ENCODE results near the gene MMP25. TPM values are rescaled to one million over a fixed set of nuclear protein-coding genes. Genes with fewer than 3 reads are reported as not detected.
"Not testable (repeated sequence)": the region's sequence is repeated elsewhere in the genome, so short reads cannot be mapped to it uniquely, and the experiment has no call there.

MMP25 gene
- total and polyA plus RNA-seq, 9 of the 15 experiments (the other 6 are each of a cell fraction or from before 2014, with no cell fraction given): 0.03 to 0.04 TPM; not detected in 7

DNA sequence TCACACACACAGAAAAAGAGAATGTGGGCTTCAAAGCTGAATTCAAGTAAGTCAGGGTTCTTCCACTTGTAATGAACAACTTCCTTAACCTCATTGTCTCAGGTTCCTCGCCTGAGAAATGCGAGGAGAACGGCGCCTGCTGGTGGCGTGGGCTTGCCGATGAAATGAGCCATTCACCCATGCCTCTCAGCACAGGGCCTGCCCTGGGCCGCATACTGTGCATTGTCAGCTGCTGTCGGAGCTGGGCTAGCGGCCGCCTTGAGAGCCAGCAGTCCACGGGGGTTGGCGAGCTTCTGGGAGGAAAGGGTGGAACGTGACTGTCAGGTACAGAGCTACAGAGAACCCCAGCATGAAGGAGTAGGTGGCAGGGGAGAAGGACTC, 7.0 kb downstream of the MMP25 start:
- CTCF ChIA-PET (ENCODE audit: low intra/inter-chr PET ratio); H3K9me1 ChIP-seq (ENCODE audit: control insufficient read depth, insufficient read depth, low read length); DNase-seq (ENCODE audit: extremely low read depth in 1 of 4, low spot score in 3 of 4); H3K36me3 ChIP-seq (ENCODE audit: control insufficient read depth, insufficient read depth, low read length); in situ Hi-C loops (cut with MboI); H4K20me1 ChIP-seq (replicated peaks; ENCODE audit: control insufficient read depth, insufficient read depth, low read length); POLR2A ChIA-PET; H3K9ac ChIP-seq (ENCODE audit: insufficient read depth in 1 of 2, low read depth in 2 of 2, low read length in 2 of 2); H3K4me3 ChIP-seq; H3K27ac ChIP-seq (ENCODE audit: extremely low read depth, low read depth, low read length); H3K79me2 ChIP-seq (ENCODE audit: control insufficient read depth, insufficient read depth, low read length); BruUV-seq (replicated peaks); H2AFZ ChIP-seq (ENCODE audit: low read depth, low read length); H3K4me2 ChIP-seq (ENCODE audit: insufficient read depth, low read length); H3K9me3 ChIP-seq (replicated peaks; ENCODE audit: control insufficient read depth, insufficient read depth, low read depth, low read length): not testable (repeated sequence)
- H3K4me1 ChIP-seq (replicated peaks in 1 of 2; ENCODE audit: control insufficient read depth in 2 of 2, insufficient read depth in 2 of 2, low read length in 2 of 2): peaks cover 3 to 29% of the 10 kb centered on the region in 2 experiments; a peak in 4 of 5 replicates
- intact Hi-C loops (cut with micrococcal nuclease): loop anchor here (10.0 kb wide), 1 partner anchor 121 kb away; no protein-coding TSS in a partner anchor
- 51% methylated on average over 7 of the region's 13 CpGs for WGBS (ENCODE audit: insufficient coverage, low coverage, missing lambda C conversion rate)
- ATAC-seq (0 out of 3 replicates have a peak, but pooled peaks have one; percentile 16), FAIRE-seq (peak; percentile 77)
- H3K27me3 ChIP-seq (ENCODE audit: control insufficient read depth in 2 of 2, insufficient read depth in 2 of 2, low read length in 2 of 2): peaks cover under 1 to 19% of the 10 kb centered on the region in 2 experiments; a peak in 3 of 5 replicates
- TF ChIP-seq, protein P1, sequence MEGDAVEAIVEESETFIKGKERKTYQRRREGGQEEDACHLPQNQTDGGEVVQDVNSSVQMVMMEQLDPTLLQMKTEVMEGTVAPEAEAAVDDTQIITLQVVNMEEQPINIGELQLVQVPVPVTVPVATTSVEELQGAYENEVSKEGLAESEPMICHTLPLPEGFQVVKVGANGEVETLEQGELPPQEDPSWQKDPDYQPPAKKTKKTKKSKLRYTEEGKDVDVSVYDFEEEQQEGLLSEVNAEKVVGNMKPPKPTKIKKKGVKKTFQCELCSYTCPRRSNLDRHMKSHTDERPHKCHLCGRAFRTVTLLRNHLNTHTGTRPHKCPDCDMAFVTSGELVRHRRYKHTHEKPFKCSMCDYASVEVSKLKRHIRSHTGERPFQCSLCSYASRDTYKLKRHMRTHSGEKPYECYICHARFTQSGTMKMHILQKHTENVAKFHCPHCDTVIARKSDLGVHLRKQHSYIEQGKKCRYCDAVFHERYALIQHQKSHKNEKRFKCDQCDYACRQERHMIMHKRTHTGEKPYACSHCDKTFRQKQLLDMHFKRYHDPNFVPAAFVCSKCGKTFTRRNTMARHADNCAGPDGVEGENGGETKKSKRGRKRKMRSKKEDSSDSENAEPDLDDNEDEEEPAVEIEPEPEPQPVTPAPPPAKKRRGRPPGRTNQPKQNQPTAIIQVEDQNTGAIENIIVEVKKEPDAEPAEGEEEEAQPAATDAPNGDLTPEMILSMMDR (IDR thresholded peaks at IDR 0.05 in 2 of 3, conservative IDR thresholded peaks at IDR 0.05 in 1 of 3; ENCODE audit: insufficient read depth in 2 of 3, low read depth in 1 of 3, low read length in 3 of 3): peak in 1 of 3 experiments; percentile 9; a peak in 1 of 6 replicates
- TF ChIP-seq RAD21 (CRISPR knock-in tag; conservative IDR thresholded peaks at IDR 0.05 in 1 of 2, IDR thresholded peaks at IDR 0.05 in 1 of 2): peak in 1 of 2 experiments; percentile 3; a peak in 1 of 4 replicates

All from K562 (cell line).